ENCODE results near the gene GLO1.

GLO1 gene

DNA sequence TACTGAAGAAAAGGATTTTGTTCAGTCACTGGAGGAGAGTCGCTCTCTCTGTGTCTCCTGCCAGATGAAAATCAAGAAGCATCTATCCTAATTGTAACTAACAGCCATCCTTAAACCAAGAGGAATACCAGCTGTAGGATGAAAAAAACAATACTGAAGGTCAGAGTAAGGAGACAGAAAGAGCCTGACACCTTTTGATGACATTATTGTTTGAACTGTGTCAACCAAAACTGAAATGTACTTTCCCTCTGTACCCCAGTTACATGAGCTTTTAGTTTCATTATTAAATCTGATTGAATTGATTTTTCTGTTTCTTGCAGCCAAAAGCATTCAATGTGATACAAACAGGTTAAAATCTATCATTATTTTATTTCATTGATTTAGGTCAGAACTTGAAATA, 46.0 kb downstream of the GLO1 start:
- FAIRE-seq: no peak

DNA sequence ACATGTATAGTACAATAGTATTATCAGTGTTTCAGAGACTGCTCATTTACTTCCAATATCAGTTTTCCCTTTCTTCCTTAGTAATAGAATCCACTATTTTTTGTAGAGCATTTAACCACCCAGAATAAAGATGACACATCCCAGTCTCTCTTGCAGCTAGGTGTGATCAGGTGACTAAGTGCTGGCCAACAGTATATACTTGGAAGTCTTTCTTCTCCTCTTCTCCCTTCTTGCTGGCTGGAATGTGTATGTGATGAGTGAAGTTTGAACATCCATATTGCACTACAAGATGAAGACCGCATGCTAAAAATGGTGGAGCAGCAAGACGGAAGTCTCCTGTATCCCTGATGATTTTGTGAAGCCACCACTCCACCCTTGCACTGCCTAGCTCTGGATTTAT, 48.7 kb downstream of the GLO1 start:
- FAIRE-seq: no peak

DNA sequence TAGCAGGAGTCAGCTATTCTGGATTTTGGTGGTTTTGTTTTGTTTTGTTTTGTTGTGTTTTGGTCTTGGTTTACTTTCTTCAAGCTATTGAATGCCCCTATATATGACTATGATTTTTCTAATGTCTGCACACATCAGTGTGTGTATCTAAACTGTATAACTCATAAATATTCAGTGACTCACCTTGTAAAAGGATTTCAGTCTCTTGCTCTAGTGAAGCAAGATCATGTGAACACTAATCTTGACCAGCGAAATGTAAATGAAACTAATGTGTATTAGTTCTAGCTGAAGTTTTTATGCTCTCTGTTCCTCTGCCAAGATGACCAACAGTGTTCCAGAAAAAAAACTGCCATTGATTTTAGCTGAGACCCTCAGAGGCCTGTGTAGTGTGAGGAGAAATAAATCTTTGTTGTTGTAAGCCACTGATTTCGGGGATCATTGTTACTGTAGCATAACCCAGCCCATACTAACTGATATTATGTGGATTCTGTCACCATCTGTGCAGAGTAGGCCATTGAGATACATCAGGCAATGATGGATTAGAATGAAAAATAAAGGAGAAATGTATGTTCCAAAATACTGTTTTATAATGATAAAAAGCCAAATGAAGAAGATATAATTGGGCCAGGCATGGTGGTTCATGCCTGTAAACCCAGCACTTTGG, 51.7 kb downstream of the GLO1 start:
- FAIRE-seq: no peak

DNA sequence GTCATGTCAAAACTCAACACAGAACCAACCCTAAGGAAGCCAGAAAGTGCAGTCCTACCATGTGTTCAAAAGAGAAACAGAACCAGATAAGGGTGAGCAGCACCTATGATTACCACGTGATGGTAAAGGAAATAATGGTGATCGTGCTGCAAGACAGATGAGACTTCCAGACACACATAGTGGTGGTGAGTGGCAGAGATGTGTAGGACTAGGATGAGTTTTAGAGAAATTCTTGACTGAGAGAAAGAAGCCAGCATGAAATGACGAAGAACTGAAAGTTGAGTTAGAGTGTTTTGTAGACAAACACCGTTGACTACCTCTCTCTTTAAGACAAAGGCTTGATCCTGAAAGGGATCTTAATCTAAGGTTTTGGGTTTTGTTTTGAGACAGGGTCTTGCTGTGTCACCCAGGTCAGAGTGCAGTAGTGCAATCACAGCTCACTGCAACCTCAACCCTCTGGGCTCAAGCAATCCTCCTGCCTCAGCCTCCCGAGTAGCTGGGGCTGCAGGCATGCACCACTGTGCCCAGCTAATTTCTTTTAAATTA, 52.7 kb downstream of the GLO1 start:
- FAIRE-seq: no peak

DNA sequence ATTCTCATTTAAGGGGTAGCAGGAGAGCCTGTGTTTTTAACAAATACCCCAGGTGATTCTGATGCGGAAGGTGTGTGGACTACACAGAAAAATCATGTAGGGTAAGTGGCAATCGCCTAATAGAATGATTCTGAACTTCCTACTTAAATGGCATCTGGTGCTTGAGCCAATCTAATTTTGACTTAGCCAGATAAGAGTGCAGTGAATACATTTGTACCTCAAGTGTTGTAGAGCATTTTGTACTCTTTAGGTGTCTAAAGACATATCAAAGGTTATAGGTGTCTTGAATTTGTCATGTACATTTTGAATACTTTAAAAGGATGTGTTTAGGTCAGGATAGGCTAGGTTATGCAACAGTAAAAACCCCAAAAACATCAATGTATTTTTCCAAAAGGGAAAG, 53.2 kb downstream of the GLO1 start:
- no peak for FAIRE-seq

DNA sequence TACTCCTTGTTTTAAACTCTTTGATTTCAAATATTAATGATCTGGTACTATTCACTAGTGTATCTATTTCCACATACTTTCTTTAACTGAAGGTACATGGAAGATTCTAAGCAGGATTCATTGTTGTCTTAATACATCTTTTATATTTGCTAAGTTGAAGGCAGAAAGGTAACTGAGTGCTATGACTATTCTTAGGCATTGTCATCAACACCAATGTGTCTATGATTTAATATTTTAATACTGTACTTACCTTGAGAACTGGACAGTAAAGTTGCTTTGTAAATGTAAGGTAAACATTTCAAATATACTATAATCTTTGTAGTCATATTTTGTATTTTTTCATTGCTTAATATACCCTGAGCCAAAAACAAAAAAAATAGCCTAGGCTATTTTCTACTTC, 54.3 kb downstream of the GLO1 start:
- FAIRE-seq: no peak

DNA sequence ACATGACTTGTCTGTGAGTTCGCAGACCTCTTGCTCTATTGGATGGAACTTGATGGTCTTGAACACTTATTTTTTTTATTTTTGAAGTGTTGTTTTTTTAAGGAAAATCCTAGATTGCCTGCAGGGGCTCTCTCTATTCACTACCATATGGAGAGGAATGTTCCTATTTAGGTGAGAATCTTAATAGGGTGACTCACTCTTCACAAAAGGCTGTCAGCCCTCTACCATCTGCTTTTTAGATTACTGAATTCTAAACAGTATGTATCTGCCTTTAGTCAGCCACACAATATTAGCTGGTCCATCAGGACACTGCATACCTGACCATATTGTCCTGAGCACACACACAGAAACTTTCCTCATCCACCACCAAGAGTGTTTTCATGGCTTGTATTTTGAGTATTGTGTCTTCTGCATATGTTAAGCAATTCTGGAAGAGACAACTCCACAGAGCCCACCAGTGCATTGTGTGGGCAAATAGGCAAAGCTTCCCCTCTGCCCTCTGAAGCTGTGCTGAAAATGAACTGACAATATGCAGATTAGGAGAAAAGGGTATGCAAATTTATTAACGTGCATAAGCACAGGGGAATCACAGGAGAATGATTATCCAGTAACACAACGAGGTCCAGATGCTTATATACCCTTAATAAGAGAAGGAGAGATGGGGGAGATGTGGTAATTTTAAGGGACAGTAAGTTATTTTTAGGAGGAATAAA, 56.6 kb downstream of the GLO1 start:
- FAIRE-seq: no peak

DNA sequence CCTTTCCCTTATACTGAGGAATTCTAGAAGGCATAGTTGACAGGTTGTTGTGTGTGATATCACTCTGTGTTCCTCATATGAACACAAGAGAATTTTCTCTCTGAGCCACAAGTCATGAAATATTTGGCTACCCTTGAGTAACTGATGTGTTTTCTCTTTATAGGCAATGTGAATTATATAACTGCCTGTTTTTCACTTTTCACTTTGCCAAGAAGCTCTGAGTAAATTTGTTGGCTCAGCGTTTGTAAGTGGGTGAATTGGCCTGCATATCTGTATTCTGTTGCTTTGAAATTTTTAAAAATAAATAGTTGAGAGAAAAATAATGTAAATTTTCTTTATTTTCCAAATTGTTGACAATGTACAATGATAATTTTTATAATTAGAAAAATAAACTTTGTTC, 58.0 kb downstream of the GLO1 start:
- no peak for FAIRE-seq

DNA sequence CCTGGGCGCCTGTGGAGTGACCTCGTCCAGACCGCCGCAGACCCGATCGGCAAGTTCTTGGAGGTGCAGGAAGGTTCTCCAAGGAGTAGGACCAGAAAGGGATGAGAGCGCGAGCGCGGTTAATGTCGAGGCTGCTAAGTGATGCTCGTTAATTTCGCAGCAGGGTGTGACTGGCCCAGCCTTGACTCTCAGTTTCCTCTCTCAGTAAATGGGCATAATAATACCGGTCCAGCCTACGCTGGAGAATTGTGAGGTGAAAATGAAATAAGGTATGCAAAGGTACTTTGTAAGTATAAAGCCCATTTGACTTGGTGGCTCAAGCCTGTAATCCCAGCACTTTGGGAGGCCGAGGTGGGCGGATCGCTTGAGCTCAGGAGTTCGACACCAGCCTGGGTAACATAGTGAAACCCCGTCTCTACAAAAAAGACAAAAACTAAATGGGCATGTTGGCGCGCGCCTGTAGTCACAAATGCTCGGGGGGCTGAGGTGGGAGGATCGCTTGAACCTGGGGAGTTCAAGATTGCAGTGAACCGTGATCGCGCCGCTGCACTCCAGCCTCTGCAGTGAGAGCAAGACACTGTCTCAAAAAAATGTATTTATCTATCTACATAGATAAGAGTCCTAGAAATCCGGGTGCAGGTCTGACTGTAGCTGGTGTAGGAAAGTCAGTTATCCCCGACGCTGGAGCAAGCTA, 62.6 kb downstream of the GLO1 start:
- FAIRE-seq: no peak

DNA sequence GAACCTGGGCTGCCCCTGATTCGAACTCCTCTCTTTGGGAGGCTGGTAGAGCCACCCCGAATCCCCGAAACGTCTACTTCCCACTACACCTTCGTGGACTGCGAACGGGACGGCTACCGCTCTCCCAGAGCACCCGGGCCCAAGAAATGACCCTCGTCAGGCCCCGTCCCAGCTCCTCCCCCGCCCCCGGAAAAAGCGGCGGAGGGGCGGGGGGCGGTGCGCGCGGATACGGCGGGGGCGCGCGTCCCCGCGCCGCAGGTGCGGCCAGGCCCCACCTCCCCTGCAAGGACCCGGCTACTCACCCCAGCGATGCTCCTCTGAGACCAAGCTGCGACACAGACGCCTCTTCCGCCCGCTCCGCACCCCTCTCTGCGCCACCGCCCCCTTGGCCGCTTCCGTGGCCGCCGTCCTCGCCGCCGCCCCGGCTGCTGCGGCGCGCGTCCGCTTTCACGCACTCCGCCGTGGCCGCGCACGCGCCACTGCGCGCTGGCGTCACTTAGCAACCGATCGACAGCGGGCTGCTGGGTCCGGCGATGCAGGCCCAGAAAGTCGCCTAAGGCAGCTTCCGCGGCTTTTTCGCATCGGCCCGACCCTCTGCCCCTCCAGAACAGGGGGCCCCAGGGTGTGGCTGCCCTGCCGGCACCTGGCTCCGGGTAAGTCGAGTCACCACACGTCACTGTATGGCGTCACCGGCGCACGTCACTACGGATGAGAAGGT, 63.3 kb downstream of the GLO1 start, which contains the start of gene BTBD9:
Gene BTBD9, minus strand, starts transcription at position 432 of the 718 bp plus-strand sequence.
- FAIRE-seq: no peak

DNA sequence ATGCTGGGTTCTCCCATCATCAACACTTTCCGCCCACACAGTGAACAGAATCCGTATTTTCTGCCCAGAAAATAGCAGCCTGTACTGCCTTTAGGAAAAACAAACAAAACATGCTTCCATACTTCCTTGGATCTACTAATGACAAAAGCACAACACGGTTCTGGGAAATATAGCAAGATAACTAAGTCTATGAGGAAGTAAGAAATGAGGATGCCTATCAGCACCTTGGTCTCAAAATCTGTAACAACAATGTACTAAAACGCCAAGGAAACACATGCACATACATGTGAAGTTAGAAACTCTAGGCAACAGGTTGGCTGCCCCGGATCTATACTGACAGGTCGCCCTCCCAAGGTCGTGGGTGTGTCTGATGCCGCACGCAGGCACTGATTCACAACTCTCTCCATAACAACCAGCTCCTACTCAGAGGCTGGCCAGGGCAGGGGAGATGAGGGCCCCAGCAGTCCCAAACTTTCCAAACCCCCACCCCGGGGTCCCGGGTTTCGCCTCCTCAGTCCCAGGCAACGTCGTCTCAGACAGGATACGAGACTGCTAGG, 63.9 kb downstream of the GLO1 start:
- FAIRE-seq: no peak

DNA sequence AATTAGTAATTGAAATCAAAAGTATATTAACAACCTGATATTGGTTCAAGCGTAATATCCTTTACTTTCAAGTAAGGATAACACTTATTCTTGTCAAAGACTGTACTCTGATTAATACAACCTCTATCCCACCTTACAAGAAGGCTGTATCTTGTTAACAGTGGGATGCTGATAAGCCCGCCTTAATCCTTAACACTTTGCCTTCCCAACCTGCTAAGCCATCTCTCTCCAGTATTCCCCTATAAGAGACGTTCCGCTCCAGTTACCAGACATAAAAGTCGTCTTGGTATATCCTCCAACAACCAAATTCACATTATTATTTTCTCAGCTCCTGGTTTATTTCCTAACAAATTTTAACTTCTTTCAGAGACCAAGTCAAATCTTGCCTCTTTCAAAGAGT, 65.2 kb downstream of the GLO1 start:
- FAIRE-seq: no peak

DNA sequence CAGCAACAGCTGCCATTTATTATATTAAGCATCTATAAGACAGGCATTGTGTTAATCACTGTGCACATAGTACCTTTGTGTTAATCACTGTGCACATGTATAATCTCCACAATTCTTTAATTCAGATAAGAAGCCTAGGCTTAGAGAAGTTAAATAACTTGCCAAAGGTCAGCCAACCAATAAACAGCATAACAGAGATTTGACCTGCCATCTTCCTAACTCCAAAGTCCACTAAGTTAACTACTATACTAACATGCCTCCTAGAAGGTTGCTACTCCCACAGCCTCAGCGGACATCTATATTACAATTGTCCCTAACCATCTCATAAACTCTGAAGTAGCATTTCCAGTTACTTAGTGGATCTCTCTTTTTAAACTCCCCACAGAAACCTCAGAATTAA, 66.9 kb downstream of the GLO1 start:
- FAIRE-seq: no peak

DNA sequence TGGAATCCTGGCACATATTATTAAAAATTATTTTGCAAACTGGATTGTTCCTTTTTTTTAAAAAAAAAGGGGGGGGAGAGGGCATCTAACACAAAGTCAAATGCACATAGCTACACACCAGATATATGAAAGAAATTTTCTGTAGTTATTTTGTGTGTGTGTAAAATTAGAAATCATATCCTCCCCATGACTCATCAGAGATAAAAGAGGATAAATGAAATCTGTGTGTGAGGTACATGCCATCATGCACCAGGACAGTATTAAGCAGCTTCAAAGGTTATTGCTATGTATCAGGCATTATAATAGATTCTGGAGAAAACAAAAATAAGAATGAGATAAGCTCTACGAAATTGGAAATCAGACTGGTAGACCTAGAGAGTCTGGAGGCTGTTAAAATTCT, 68.4 kb downstream of the GLO1 start:
- no peak for FAIRE-seq

DNA sequence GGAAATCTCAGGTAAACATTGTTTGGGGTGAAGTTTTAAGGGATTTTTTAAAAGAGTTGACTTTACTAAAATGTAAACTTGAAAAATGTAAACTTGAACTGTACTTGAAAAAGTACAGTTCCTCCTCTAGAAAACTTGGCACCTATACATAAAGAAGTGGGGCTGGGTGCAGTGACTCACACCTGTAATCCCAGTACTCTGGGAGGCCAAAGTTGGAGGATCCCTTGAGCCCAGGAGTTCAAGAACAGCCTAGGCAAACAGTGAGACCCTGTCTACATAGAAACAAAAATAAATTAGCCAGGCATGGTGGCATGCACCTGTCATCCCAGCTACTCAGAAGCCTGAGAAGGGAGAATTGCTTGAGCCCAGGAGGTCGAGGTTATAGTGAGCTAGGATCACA, 70.5 kb downstream of the GLO1 start:
- FAIRE-seq: no peak

DNA sequence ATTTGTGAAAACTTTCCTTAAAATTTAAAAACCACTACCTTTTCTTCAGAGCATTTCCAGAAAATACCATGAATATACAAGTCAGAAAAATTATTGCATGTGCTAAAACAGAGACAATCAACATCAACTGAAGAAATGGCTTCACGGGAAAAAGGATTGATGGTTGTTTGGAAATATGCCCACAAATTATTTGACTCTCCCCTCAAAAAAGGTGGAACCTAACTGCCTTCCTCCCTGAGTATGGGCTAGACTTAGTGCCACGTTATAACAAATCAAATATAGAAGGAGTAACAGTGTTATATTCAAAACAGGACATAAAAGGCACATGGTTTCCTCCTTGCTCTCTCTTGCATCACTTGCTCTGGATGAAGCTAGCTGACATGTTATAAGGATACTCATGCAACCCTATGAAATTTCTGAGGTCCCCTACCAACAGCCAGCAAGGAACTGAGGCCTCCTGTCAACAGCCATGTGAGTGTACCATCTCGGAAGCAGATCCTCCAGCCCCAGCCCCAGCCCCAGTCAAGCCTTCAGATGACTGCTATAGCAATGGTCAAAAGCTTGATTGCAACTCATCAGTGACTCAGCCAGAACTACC, 71.7 kb downstream of the GLO1 start:
- FAIRE-seq: no peak
